DMS53 (cell line): ENCODE results near the gene NCOA3.
"Not testable (repeated sequence)": the region's sequence is repeated elsewhere in the genome, so short reads cannot be mapped to it uniquely, and the experiment has no call there.

ENCODE experiments used
- DNase-seq: peaks from one replicate; lab custom pipeline; 2025; lab: John Stamatoyannopoulos, UW

NCOA3 gene

GRCh38 chr20:47501482-47502270 is at the start of gene NCOA3:
TSS of gene NCOA3 (plus strand) at chr20:47501887. CDS start at chr20:47622248, 120,361 bp downstream.
- peak; percentile 98 for DNase-seq

GRCh38 chr20:47452736-47453161 is 48.9 kb upstream of the NCOA3 start:
- DNase-seq = no peak

GRCh38 chr20:47453167-47453782 is 48.4 kb upstream of the NCOA3 start:
- DNase-seq = no peak

- no peak for DNase-seq
Observed at GRCh38 chr20:47454298-47455132, 47.2 kb upstream of the NCOA3 start.

- DNase-seq = no peak
Observed at GRCh38 chr20:47455133-47456040, 46.3 kb upstream of the NCOA3 start.

- DNase-seq = no peak
Observed at GRCh38 chr20:47456041-47456537, 45.6 kb upstream of the NCOA3 start.

GRCh38 chr20:47456952-47457724 is 44.5 kb upstream of the NCOA3 start:
- DNase-seq = no peak

GRCh38 chr20:47458280-47459050 is 43.2 kb upstream of the NCOA3 start:
- DNase-seq = not testable (repeated sequence)

GRCh38 chr20:47459344-47460073 is 42.2 kb upstream of the NCOA3 start:
- DNase-seq = no peak

- not testable (repeated sequence) for DNase-seq
Observed at GRCh38 chr20:47460761-47461112, 41.0 kb upstream of the NCOA3 start.

GRCh38 chr20:47461120-47461685 is 40.5 kb upstream of the NCOA3 start:
- DNase-seq = no peak

GRCh38 chr20:47461906-47462305 is 39.8 kb upstream of the NCOA3 start:
- not testable (repeated sequence) for DNase-seq

- DNase-seq = peak; percentile 97
Observed at GRCh38 chr20:47464380-47465101, 37.1 kb upstream of the NCOA3 start.

- no peak for DNase-seq
Observed at GRCh38 chr20:47465335-47466090, 36.2 kb upstream of the NCOA3 start.

- no peak for DNase-seq
Observed at GRCh38 chr20:47466213-47466612, 35.5 kb upstream of the NCOA3 start.

GRCh38 chr20:47466704-47467459 is 34.8 kb upstream of the NCOA3 start:
- DNase-seq = no peak
